HG02885 (cell line): ENCODE measurements around the gene INPP1.
"Not testable (repeated sequence)": the region's sequence is repeated elsewhere in the genome, so short reads cannot be mapped to it uniquely, and the experiment has no call there.

Experiments
- ATAC-seq: cut with Tn5 transposase; IDR thresholded peaks from one replicate; pipeline ENCODE4 v1.9.1; 2021; ENCODE audit warnings: mild to moderate bottlenecking; ENCODE audit not compliant: unreplicated experiment, poor library complexity

Gene INPP1, protein sequence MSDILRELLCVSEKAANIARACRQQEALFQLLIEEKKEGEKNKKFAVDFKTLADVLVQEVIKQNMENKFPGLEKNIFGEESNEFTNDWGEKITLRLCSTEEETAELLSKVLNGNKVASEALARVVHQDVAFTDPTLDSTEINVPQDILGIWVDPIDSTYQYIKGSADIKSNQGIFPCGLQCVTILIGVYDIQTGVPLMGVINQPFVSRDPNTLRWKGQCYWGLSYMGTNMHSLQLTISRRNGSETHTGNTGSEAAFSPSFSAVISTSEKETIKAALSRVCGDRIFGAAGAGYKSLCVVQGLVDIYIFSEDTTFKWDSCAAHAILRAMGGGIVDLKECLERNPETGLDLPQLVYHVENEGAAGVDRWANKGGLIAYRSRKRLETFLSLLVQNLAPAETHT

DNA sequence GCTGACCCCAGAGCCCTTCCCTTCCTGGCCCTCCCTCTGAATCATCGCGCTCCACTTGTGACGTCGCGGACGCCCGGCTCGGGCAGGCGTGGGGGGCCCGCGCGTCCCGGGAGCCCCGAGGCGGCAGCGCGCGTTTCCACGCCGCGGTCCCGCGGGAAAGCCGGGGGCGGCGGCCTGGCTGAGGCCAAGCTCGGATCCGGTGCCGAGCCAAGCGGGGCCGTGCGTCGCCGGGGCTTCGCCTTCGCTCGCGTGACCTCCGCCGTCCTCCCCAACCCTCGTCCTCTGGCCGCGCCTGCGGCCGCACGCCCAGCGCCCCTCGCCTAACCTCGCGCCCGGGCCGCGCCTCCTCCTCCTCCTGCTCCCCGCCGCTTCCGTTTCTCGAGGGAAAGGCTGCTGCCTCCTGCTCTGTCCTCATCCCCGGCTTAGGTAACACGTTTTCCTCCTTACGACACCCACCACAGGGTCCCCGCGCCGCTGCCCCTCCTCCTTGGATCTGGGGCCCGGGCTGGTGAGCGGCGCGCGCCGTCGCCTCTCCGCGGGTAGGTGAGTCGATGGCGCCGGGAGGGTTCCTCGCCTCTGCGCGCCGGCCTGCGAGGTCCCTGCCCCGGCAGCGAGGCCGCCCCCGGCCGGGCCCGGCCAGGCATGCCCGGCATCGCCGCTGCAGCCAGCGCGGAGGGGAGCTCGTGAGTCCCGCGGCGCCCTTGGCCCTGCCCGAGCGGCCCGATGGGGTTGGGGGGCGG lies at the start of gene INPP1:
Gene INPP1 (plus strand): TSS at position 54 of the 740 bp plus-strand sequence. CDS start 16,514 bp downstream, outside the sequence.
- ATAC-seq = peak; percentile 61

DNA sequence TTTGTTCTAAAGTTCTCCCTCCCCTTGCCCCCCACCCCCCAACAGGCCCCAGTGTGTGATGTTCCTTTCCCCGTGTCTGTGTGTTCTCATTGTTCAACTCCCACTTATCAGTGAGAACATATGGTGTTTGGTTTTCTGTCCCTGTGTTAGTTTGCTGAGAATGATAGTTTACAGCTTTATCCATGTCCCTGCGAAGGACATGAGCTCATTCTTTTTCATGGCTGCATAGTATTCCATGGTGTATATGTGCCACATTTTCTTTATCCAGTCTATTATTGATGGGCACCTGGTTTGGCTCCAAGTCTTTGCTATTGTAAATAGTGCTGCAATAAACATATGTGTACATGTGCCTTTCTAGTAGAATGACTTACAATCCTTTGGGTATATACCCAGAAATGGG lies 45.5 kb upstream of the INPP1 start:
- ATAC-seq = not testable (repeated sequence)

DNA sequence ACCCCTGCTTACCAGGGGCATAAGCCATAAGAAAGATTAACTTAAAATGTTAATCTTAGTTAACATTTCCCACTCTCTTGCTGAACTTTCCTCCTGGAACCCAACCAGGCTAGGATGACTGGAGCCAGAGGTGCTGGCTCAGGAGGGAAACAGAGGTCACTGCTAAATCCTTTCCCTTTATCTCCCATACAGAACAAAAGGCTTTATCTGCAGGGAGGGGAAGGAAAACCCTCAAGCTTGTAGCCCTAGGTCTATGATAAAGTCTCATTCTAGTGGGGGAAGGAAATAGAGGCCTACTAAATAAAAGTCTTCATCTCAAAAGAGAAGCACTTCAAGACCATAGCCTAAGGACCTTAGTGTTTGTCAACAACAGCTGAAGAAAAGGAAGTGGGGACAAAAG lies 42.4 kb upstream of the INPP1 start:
- no peak for ATAC-seq

DNA sequence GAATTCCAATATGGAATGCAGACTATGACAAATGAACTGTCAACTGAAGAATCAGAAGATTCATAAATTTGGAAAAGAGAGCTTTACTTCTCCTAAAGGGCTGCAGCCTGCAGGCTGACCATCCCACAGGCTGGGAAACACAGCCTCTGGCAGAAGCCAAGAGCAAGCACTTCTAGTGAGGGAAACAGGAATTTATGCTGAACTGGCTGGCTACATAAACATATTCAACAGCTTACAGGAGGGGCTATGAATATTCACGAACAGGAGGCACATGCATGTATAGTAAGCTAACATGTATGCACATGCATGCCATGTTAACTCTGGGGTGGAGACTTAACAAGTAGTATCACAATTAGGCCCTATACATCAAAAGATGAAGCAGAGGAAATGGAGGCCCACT lies 41.3 kb upstream of the INPP1 start:
- no peak for ATAC-seq

DNA sequence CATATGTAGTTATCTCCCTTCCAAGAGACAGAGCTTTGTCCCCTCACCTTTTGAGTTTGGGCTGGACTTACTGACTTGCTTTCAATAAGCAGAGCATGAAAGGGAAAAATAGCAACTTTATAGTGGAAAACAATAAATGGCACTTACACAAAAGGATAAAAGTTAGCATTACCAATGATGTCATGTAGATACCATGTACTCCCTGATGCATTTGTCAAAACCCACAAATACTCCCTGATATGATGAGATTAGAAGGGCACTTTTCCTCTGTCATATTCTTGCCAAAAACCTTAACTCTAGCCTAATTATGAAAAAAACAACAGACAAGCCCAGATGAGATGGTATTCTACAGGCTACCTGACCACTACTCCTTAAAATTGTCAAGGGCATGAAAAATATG lies 39.7 kb upstream of the INPP1 start:
- ATAC-seq = no peak

DNA sequence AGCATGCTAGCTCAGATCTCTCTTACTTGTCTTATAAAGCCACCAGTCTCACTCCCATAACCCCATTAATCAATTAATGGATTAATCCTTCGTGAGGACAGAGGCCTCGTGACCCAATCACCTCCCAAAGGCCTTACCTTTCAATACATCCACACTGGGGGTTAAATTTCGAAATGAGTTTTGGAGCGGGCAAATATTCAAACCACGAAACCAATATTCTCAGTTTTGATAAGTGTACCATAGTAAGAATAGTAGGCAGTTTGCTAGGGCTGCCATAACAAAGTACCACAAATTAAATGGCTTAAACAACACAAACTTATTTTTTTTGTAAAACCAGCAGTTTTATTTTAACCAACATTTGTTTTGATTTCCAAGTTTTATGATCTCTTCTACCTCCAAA lies 39.0 kb upstream of the INPP1 start:
- no peak for ATAC-seq

DNA sequence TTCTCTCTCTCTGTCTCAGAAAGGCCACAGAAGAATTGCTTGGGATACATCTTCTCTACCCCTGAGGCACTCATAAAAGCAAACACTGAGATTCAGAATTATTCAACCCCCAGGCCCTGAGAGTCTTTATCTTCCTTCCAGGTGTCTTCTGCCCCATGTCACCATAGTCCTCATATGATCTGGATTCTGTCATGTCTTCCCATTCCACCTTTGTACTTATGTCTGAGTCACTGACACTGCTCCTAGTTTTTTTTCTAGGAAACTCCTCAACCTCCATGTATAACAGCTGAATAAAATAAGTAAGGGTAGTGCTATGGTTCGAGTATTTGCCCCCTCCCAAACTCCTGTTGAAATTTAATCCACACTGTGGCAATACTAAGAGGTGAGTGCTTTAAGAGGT lies 35.4 kb upstream of the INPP1 start:
- no peak for ATAC-seq

DNA sequence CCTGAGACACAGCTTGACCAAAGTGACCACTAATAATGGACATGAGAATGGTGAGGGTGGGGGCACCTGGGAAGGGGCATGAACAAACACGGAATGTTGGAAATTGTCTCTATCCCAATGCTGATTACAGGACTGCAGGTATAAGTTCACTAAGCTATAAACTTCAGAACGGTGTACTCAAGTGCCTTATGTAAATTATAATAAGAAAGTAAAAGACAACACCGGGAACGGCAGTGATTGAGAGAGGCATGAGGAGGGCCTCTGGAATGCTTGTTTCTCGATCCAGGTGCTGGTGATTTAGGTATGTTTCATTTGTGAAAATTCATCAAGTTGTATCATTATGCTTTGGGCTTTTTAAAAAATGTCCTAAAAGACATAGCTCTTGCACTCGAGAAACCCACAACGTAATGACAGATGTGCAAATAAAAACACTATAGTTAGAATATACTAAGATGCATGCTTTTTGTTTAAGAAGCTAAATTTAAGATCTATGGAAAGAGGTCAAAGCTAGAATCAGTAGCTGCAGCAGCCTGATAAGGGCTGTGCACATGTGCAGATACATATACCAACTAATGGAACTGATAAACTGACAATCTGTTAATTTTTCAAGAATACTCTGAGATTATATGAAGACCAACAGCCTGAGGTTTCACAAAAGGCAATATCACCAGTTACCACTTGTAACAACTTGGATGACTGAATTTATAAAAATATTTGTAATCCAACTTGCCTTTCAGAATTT lies 31.3 kb upstream of the INPP1 start:
- ATAC-seq = no peak

DNA sequence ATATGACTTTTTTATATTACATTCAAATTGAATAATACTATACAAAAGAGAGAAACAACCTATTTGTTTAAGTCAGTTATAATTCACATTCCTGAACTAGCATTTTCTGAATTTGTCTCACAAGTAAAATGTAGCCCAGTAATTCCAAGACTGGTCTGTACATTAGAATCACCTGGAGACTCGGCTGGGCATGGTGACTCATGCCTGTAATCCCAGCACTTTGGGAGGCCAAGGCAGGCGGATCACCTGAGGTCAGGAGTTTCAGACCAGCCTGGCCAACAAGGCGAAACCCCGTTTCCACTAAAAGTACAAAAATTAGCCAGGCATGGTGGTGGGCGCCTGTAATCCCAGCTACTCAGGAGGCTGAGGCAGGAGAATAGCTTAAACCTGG lies 30.8 kb upstream of the INPP1 start:
- not testable (repeated sequence) for ATAC-seq

DNA sequence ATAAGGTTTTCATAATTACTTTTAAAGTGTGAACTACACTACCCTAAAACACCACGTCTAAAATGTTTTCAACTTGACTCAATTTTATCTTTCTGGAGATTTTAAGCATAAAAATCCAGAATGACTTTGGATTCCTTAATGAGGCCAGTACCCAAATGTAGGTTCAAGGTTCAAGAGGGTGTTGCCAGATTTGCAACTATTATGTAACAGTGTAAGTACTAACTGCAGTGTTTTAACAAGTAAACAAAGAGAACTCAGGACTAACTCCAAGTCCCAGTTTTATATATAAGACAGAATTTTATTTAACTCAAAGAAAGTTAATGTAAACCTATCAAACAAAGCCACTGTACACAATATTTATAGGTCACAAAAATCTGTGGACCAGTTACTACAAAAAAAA lies 29.5 kb upstream of the INPP1 start:
- no peak for ATAC-seq

DNA sequence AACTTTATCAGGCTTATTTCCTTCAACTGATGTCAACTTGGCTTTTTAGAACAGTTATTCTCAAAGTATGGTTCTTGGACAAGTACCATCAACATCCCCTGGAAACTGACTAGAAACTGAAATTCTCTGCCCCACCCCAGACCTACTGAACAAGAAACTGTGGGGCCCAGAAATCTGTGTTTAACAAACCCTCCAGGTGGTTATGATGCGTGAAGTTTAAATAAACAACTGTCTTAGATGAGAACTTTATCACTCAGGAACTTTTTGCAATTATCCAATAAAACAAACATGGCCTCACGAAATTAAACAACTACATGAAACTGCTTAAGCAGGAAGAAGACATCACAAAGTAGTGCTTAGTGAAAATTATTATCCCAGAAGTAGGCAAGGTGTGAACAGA lies 28.1 kb upstream of the INPP1 start:
- no peak for ATAC-seq

DNA sequence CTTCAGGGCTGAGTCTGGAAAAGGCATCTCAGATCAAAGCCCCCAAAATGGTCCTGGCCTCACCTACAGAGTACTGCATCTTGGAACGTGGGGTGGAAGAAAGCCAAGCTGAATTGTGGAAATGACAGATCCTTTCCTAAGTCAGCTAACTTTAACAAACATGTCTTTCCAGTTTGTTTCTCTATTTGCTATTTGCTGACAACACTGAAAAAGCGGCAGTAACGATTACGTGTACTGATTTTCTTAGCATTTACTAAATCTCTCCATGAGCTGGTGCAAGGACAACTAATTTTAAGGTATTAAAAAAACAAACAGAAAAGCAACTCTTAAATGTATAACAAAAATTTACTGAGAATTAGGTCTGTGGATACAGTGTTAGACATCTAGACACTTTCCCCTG lies 24.9 kb upstream of the INPP1 start:
- ATAC-seq = no peak

DNA sequence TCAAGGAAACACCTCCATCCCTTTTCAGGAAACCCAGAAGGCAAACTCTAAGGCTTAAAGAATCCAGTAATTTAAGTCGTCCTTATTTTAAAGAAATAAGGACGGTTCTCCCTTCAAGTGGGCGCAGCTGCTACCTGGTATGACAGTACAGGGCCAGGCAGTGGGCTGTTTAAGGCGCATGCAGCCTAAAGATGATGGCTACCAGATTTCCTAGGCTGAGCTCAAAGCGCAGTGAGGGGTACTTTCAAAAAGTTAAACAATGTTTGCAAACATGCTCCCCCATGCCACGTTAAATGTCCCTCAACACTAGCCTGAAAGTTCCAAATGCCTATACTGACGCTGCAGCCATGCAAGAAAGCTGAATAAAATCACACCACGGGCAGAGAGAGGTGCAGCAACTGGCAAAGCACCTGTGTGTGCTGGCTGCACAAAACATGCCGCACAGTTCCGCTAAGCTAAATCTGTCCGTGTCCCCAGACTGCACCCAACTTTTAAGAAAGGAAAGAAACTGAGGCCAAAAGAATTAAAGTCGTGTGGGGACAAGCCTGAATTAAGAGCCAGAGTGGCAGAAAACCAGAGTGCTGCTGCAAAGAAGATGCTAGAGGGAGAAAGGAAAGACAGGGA lies 24.3 kb upstream of the INPP1 start:
- peak; percentile 35 for ATAC-seq

DNA sequence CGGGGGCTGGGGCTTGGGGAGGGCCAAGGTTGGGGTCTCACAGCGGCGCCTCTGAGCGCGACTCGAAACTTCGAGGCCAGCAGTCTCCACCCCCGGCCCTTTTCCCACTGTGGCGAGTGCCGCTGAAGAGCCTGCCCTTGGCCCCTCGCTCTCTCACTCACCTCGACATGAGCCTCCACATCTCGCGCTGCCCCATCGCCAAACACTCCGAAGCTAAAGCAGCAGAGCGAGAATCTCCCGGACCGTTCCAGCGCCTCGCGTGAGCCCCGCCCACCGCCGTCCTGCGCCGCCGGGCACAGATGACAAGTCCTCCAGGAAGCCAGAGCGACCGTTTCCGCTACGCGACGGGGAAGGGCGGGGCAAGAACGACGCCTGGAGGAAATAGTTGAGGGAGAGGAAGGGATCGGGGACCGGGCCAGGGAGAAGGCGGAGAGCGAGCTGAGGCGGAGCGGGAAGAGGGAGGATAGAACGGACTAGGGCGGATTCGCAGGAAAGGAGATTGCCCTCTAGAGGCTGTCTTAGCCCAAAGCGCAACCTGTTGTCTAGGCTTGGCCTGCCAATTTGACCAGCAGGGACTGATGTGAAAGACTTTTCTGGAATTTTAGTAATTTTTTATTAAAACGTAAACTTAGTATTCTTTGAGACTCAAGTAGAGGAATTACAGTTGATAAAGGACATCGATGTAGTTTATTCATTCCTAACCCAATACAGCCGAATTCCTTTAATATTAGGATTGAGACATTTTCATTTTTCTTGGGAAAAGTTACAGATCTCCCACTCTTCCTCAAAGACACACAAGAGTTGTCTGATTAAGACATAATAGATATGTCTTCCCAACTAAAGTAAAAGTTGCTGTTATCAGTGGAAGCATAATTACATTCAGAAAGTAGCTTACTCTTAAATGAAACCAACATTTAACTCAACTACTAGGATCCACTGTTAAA lies 23.6 kb upstream of the INPP1 start, which contains the start of gene HIBCH:
Gene HIBCH (minus strand): TSS at position 272 of the 944 bp plus-strand sequence. CDS start 76 bp downstream, at position 196.
- peak; percentile 94 for ATAC-seq

DNA sequence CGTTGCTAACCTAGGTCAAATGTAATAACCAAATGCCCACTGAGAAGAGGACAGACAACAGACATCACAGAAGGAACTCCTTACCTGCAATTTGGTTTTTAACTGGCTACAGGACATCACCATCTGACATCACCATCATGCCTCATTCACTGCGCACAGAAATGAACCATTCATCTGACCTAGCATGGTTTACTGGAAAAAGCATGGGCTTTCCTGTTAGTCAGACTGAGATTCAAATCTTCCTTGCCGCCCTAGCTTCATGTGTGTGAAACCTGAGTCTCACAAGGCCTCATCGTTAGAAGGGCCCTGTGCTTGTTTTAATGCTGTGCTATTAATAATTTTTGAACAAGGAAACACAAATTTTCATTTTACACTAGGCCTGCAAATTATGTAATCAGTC lies 22.7 kb upstream of the INPP1 start:
- ATAC-seq = peak; percentile 21

DNA sequence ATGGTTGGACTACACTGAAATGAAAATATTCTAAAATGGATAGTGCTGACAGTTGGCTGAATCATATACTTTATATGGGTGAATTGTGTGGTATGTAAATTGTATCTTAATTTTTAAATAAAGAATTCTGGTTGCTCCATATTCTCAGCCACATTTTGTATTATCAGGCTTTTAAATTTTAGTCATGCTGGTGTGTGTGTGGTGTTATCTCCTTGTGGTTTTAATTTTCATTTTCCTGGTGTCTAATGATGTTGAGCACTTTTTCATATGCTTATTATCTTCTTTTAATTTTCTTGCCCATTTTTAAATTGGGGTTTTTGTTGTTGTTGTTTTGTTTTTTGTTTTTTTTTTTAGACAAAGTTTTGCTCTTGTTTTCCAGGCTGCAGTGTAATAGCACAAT lies 20.0 kb upstream of the INPP1 start:
- no peak for ATAC-seq

DNA sequence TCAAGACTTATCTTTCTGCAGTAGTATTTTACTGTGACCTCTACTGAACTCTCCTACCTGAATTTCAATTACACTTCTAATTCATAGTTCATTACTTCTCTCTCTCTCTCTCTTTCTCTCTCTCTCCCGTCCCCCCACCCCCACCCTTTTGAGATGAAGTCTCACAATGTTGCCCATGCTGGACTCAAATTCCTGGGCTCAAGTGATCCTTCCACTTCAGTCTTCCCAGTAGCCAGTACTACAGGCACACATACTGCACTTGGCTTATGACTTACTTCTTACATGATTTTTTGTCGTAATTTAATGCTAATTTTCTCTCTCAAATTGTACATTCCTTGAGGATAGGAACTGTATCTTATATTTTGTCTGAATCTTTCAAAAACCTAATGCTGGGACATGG lies 17.8 kb upstream of the INPP1 start:
- no peak for ATAC-seq

DNA sequence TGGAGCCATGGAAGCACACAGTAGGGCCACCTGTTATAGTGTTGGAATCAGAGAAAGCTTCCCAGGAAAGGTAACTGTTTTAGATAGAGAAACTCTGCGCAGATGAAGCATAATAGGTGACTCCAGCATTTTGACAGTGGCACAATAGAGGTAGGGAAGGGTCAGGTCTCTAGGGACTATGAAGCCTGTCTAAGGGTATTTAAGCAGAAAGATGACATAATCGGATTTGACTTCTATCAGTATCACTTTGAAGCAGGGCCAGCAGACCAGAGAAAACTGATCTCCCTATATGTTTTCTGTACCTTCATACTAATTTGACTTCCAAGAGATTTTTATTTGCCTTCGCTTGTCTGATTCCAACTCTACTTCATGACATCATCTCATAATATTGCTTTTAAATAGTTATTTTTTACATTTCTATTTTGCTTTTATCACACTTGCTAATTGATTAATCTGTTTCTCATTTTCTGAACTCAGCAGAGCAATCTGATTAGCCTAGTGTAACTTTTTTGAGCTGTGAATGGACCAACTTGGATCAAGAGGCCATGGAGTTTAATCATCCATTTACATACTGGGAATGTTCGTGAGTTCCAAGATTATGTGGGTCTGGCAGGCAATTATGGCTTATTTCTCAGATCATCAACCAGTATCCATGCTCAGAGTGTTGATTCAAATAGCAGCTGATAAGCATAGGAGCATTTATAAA lies 15.4 kb upstream of the INPP1 start:
- no peak for ATAC-seq
